ENCODE data around the gene IQCN.

IQCN gene

DNA sequence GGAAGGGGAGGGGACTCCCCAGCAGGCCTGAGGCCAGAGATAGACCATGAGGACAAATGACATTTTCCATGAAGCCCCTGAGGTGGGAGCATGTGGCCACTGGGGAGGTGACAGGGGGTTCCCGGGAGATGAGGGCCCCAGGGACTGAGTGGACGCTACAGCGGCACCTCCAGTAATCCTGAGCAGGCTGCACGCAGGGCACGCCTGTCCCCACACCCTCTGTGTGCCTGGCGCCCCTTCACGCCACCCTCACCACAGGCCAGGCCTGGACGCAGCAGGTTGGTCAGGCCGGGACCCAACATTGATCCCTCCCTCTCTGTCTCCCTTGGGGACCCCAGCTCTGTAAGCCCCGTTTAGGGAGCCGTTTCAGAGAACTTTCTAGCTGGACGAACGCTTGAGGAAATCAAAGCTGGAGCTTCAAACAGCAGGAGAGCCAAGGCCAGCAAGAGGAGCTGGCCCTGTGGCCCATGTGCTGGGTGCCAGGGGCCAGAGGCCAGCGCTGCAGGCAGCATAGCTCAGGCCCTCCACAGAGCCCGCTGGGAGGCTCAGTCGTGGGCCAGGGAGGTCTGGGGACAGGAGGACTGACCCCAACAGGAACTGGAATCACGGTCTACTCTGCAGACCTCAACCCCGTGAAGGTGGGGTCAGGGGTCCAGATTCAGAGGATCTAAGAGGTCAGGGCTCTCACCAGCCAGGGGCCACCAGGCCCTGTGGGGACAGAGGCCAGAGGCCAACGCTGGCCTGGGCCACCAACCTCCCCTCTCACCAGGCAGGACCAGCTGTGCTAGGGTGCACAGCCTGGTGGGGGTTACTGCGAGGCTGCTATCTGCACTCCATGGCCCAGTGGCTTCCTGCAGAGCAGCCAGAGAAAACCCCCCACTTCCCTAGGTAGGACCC, 34.0 kb upstream of the IQCN start:
- no peak overlapping the region for H3K4me3 ChIP-seq (ENCODE audit: low read length)
- DNase-seq (ENCODE audit: low read depth, low spot score), result no peak

DNA sequence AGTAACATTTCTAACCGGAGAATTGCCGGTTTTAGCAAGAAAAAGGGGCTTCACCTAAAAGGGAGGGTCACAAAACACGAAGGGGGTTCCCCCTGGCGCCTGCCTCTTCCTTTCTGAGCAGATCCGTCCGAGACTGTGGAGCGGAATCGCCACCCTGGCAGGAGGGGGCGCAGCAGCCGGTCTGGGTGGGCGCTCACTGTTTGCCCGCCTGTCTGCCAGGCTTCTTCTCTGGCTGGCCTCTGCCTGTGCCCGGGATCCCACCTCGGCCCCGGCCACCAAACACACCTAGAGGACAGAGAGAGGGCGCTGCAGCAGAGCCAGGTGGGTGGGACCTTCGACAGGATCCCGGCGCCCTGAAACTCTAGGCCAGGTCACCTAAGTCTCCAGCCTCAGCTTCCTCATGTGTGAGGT, 33.0 kb upstream of the IQCN start:
- no peak for DNase-seq (ENCODE audit: low read depth, low spot score)
- H3K4me3 ChIP-seq (ENCODE audit: low read length), result no peak overlapping the region

- no peak overlapping the region for H3K4me3 ChIP-seq (ENCODE audit: low read length)
- no peak for DNase-seq (ENCODE audit: low read depth, low spot score)
Observed at GRCh38 chr19:18306888-18307260, 32.6 kb upstream of the IQCN start.

GRCh38 chr19:18306209-18306887, 32.1 kb upstream of the IQCN start:
- H3K4me3 ChIP-seq (ENCODE audit: low read length), result no peak overlapping the region
- DNase-seq (ENCODE audit: low read depth, low spot score), result no peak

DNA sequence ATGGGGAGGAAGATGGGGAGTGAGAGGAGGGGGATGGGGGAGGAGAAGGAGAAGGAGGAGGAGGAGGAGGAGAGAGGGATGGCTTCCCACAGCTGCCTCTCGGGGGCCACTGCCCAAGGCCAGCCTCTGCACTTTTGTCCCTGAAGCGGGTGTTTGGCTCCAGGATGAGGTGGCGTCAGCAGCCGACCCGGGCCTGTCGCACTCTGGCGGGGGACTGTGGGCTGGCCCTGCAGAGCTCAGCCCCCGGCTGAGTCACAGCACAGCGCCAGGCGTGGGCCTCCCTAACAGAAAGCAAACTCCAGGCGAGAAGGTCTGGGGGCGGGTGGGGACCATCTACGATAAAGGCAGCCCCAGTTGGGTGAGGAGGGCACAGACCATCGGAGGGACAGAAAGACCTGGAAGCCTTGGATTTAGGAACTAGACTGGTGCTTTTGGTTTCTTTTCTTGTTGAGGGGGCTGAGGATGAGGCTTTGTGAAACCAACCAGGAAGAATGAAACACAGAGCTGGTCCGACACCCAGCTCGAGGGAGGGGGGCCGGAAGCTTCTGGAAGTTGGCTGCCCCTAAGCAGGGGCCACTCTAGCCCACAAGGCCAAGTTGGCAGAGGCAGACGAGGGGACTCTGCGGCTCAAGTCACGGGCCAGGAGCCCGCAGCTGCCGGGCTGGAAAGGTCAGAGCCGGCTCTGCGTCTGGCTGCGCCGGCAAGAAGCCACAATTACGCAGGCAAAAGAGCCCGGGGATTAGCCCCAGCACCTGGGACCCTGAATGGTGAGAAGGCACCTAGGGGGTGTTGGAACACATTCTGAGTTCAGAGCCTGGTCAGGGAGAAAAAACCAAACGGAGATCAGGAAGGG, 30.4 kb upstream of the IQCN start:
- peak overlapping the region; percentile 60 for H3K4me3 ChIP-seq (ENCODE audit: low read length)
- DNase-seq (ENCODE audit: low read depth, low spot score), result peak; percentile 43

GRCh38 chr19:18304208-18304457, 29.9 kb upstream of the IQCN start:
- DNase-seq (ENCODE audit: low read depth, low spot score), result no peak
- H3K4me3 ChIP-seq (ENCODE audit: low read length), result peak overlapping the region; percentile 60

GRCh38 chr19:18301718-18302111, 27.5 kb upstream of the IQCN start:
- DNase-seq (ENCODE audit: low read depth, low spot score), result no peak
- no peak overlapping the region for H3K4me3 ChIP-seq (ENCODE audit: low read length)

GRCh38 chr19:18300930-18301717, 26.9 kb upstream of the IQCN start:
- DNase-seq (ENCODE audit: low read depth, low spot score), result no peak
- H3K4me3 ChIP-seq (ENCODE audit: low read length), result no peak overlapping the region

GRCh38 chr19:18299654-18300053, 25.4 kb upstream of the IQCN start:
- no peak for DNase-seq (ENCODE audit: low read depth, low spot score)
- no peak overlapping the region for H3K4me3 ChIP-seq (ENCODE audit: low read length)

DNA sequence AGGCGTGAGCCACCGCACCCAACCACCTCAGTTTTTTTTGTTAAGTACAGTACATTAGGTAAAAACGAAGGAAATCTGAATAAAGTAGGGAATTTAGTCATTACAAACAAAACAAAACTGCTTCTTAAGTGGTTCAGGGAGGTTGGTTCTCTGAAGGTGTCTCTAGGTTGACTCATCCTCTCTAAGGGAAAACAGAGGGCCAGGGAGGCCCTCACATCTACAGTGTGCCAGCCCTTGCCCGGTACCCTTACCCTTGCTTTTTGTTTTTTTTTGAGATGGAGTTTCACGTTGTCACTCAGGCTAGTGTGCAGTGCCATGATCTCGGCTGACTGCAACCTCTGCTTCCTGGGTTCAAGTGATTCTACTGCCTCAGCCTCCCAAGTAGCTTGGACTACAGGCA, 24.3 kb upstream of the IQCN start:
- DNase-seq (ENCODE audit: low read depth, low spot score), result no peak
- no peak overlapping the region for H3K4me3 ChIP-seq (ENCODE audit: low read length)

DNA sequence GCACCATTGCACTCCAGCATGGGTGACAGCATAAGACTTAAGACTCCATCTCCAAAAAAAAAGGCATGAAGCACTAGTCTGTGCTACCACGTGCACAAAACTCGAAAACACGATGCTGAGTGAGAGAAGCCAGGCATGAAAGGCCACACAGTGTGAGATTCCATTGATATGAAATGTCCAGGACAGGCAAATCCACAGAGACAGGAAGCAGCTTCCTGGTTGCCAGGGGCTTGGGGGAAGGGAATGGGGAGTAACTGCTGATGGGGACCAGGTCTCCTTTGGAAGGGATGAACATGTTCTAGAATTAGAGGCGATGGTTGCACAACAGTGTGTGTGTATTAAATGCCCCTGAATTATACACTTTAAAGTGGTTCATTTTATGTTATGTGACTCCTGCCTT, 23.1 kb upstream of the IQCN start:
- DNase-seq (ENCODE audit: low read depth, low spot score), result no peak
- H3K4me3 ChIP-seq (ENCODE audit: low read length), result no peak overlapping the region

- DNase-seq (ENCODE audit: low read depth, low spot score), result no peak
- no peak overlapping the region for H3K4me3 ChIP-seq (ENCODE audit: low read length)
Observed at GRCh38 chr19:18295034-18295451, 20.8 kb upstream of the IQCN start.

- DNase-seq (ENCODE audit: low read depth, low spot score), result no peak
Observed at GRCh38 chr19:18294467-18294864, 20.2 kb upstream of the IQCN start.

DNA sequence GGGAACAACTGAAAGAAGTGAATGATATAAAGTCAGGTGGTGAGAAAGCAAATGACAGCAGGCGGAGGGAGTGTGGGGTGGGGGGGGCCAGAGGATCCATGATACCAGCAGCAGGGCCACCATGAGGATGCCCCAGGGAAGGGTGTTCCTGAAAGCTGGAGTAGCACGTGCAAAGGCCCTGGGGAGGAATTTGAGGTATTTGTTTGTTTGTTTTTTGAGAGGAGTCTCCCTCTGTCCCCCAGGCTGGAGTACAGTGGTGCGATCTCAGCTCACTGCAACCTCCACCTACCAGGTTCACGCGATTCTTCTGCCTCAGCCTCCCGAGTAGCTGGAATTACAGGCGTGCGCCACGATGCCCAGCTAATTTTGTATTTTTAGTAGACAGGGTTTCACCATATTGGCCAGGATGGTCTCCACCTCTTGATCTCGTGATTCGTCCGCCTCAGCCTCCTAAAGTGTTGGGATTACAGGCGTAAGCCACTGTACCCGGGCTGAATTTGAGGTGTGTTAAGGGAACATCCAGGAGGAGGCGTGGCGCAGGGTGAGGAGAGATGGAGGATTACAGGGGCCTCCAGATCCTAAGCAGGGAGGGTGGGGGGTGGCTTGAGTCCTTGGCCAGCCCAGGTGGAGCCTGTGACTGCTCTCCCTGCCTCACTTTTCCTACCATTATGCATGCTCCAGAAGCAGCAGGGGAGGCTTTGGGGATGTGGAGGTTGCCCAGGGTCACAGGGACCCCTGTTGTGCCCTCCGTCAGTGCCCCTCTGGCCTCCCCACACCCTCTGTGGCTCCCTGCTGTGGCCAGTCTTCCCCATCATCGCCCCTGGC, 19.6 kb upstream of the IQCN start:
- H3K4me3 ChIP-seq (ENCODE audit: low read length), result no peak overlapping the region
- no peak for DNase-seq (ENCODE audit: low read depth, low spot score)

More at GRCh38 chr19:18294467-18294864, 20.2 kb upstream of the IQCN start:
- H3K4me3 ChIP-seq (ENCODE audit: low read length), result no peak overlapping the region

DNA sequence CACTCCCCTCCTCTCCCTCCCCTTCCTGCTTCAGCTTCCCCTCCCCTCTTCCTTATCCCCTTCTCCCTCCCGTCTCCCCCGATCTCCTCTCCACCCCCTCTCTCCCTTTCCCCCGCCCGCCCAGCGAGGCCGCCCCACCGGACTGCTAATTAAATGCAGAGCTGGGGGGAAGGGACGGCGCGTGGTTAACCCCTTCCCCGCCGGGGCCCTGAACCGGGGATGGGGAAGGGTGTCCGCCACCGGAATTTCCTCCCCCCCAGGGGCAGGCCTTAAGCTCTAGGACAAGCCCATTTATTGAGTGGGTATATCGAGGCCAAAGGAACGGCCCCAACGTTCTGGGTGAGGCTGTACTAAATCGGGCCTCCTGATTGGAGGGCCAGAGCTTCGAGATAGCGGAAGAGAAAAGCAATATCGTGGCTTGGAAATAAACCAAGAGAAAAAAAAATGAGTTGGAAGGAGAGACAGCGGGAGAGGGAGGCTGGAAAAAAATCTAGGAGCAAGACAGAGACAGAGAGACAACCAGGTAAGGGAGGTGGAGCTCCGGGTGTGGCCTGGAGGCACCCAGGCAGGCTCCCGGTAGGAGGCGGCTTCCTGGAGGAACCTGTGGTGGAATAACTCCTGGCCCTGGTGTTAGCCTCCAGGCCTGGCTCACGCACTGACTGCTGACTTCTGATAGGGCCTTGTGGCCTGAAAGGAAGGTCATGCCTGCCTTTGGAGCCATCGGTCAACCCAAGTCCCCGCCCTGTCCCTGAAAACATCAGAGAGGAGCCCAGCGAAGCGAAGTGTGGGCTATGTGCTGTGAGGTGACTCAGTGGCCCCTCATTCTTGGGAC, 18.8 kb upstream of the IQCN start:
- peak; percentile 36 for DNase-seq (ENCODE audit: low read depth, low spot score)

DNA sequence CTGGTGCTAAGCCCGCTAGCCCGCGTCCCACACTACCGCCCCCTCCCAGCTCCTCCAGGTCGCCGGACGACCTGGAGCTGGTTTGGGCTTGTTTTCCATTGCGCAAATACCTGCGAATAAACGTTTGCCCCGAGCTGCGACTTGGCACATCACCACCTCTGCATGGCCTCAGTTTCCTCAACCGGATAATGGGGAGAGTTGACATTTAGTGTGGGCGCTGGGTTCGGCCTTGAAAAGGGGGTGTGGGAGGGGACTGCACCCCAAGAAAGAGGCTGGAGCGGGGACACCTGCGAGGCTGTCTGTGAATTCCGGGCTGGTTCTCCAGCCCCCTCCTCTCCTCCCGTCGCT, 18.2 kb upstream of the IQCN start:
- peak overlapping the region; percentile 82 for H3K4me3 ChIP-seq (ENCODE audit: low read length)

More for the DNA sequence above, 18.8 kb upstream of the IQCN start:
- H3K4me3 ChIP-seq (ENCODE audit: low read length), result peak overlapping the region; percentile 82

GRCh38 chr19:18291590-18292461, 17.6 kb upstream of the IQCN start:
- H3K4me3 ChIP-seq (ENCODE audit: low read length), result peak overlapping the region; percentile 82
- peak; percentile 83 for DNase-seq (ENCODE audit: low read depth, low spot score)

More for the DNA sequence above, 18.2 kb upstream of the IQCN start:
- no peak for DNase-seq (ENCODE audit: low read depth, low spot score)

All from Jurkat, Clone E6-1 (cell line).